Astrocyte (in vitro differentiated cells and primary cell): ENCODE measurements around the gene SCAPER.

Source experiments
- EZH2 ChIP-seq: IDR thresholded peaks from 2 replicates; pipeline ENCODE4 v1.6.1; 2012; ENCODE audit warnings: mild to moderate bottlenecking, low read length, inconsistent platforms; ENCODE audit not compliant: insufficient read depth
- TF ChIP-seq, protein P1 (sequence below): IDR thresholded peaks from 2 replicates; pipeline ENCODE4 v1.5.1; 2011; ENCODE audit warnings: low read depth, mild to moderate bottlenecking, inconsistent platforms, low read length, moderate library complexity; ENCODE audit not compliant: insufficient read depth

DNA sequence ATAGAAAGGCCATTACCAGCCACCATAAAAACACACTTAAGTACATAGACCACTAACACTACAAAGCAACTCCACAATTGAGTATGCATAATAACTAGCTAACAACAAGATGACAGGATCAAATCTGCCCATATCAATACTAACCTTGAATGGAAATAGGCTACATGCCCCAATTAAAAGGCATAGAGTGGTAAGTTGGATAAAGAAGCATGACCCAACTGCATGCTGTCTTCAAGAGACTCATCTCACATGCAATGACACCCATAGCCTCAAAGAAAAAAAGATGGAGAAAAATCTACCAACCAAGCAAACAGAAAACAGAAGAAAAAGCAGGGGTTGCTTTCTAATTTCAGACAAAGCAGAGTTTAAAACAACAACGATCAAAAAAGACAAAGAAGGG is 349.9 kb downstream of the SCAPER start:
- TF ChIP-seq, protein P1, sequence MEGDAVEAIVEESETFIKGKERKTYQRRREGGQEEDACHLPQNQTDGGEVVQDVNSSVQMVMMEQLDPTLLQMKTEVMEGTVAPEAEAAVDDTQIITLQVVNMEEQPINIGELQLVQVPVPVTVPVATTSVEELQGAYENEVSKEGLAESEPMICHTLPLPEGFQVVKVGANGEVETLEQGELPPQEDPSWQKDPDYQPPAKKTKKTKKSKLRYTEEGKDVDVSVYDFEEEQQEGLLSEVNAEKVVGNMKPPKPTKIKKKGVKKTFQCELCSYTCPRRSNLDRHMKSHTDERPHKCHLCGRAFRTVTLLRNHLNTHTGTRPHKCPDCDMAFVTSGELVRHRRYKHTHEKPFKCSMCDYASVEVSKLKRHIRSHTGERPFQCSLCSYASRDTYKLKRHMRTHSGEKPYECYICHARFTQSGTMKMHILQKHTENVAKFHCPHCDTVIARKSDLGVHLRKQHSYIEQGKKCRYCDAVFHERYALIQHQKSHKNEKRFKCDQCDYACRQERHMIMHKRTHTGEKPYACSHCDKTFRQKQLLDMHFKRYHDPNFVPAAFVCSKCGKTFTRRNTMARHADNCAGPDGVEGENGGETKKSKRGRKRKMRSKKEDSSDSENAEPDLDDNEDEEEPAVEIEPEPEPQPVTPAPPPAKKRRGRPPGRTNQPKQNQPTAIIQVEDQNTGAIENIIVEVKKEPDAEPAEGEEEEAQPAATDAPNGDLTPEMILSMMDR, result no peak
- TF ChIP-seq EZH2, result no peak
